Mesenchymal stem cell (in vitro differentiated cells and primary cell): ENCODE results near the gene CACNA2D3.

Experiments used
- DNase-seq: peaks from one replicate; pipeline ENCODE4 v3.0.0-alpha.2; 2013
- H2AFZ ChIP-seq: one replicate; pipeline ENCODE4 v1.6.1; 2013; ENCODE audit warnings: low read depth, mild to moderate bottlenecking, control low read depth, inconsistent platforms, low read length, moderate library complexity
- H2AK5ac ChIP-seq: 2 replicates; pipeline ENCODE4 v1.6.1; 2013; ENCODE audit warnings: low read length, moderate library complexity, mild to moderate bottlenecking, inconsistent platforms; ENCODE audit not compliant: severe bottlenecking
- H2BK120ac ChIP-seq: one replicate; pipeline ENCODE4 v1.6.1; 2013; ENCODE audit warnings: low read depth, mild to moderate bottlenecking, inconsistent platforms, low read length, moderate library complexity
- H2BK12ac ChIP-seq, 2 experiments: one replicate each; pipeline ENCODE4 v1.6.1; 2013; ENCODE audit warnings: inconsistent platforms in 2 of 2, low read length in 2 of 2, mild to moderate bottlenecking in 2 of 2, moderate library complexity in 2 of 2, control low read depth in 1 of 2
- H2BK15ac ChIP-seq: one replicate; pipeline ENCODE4 v1.6.1; 2013; ENCODE audit warnings: mild to moderate bottlenecking, low read depth, inconsistent platforms; ENCODE audit not compliant: poor library complexity, severe bottlenecking
- H2BK5ac ChIP-seq: 2 replicates; pipeline ENCODE4 v1.6.1; 2013; ENCODE audit warnings: low read depth, mild to moderate bottlenecking, low read length, control low read depth, inconsistent platforms; ENCODE audit not compliant: poor library complexity, severe bottlenecking
- H3K14ac ChIP-seq, 2 experiments: one replicate each; pipeline ENCODE4 v1.6.1; 2013; ENCODE audit warnings: inconsistent platforms in 2 of 2, low read length in 2 of 2, control low read depth in 1 of 2, mild to moderate bottlenecking in 1 of 2, moderate library complexity in 1 of 2
- H3K18ac ChIP-seq, 2 experiments: one replicate each; pipeline ENCODE4 v1.6.1; 2013; ENCODE audit warnings: inconsistent platforms in 2 of 2, low read length in 2 of 2, control low read depth in 1 of 2, low read depth in 1 of 2, mild to moderate bottlenecking in 1 of 2
- H3K23ac ChIP-seq, 2 experiments: one replicate each; pipeline ENCODE4 v1.6.1; 2013; ENCODE audit warnings: inconsistent platforms in 2 of 2, low read length in 2 of 2, mild to moderate bottlenecking in 2 of 2, moderate library complexity in 2 of 2, control low read depth in 1 of 2
- H3K27ac ChIP-seq: 2 replicates; pipeline ENCODE4 v1.5.1; 2013; ENCODE audit warnings: mild to moderate bottlenecking, moderate library complexity, low read length, control low read depth, inconsistent platforms; ENCODE audit not compliant: poor library complexity, severe bottlenecking
- H3K27me3 ChIP-seq, 2 experiments: 2 replicates each; pipeline versions ENCODE4 v1.6.1 to v1.7.0; 2013; ENCODE audit warnings: low read length in 2 of 2, mild to moderate bottlenecking in 2 of 2, moderate library complexity in 2 of 2, control low read depth in 1 of 2, inconsistent platforms in 1 of 2; ENCODE audit not compliant: control insufficient read depth in 1 of 2, insufficient read depth in 1 of 2
- H3K36me3 ChIP-seq, 2 experiments: 2 replicates each; pipeline versions ENCODE4 v1.6.1 to v1.7.0; 2013; ENCODE audit warnings: low read length in 2 of 2, control low read depth in 1 of 2, inconsistent platforms in 1 of 2, low read depth in 1 of 2, mild to moderate bottlenecking in 1 of 2; ENCODE audit not compliant: insufficient read depth in 2 of 2, control insufficient read depth in 1 of 2
- H3K4ac ChIP-seq, 2 experiments: one replicate each; pipeline ENCODE4 v1.6.1; 2013; ENCODE audit warnings: inconsistent platforms in 2 of 2, low read length in 2 of 2, mild to moderate bottlenecking in 2 of 2, moderate library complexity in 2 of 2, control low read depth in 1 of 2, low read depth in 1 of 2
- H3K4me1 ChIP-seq: 2 replicates; pipeline ENCODE4 v1.6.1; 2013; ENCODE audit warnings: low read depth, low read length, control low read depth; ENCODE audit not compliant: control insufficient read depth, insufficient read depth
- H3K4me2 ChIP-seq: 2 replicates; pipeline ENCODE4 v1.6.1; 2013; ENCODE audit warnings: low read length, mild to moderate bottlenecking, inconsistent platforms; ENCODE audit not compliant: poor library complexity, severe bottlenecking
- H3K4me3 ChIP-seq, 2 experiments: 2 replicates each; pipeline versions ENCODE4 v1.5.1 to v1.7.0; 2013; ENCODE audit warnings: low read length in 2 of 2, mild to moderate bottlenecking in 2 of 2, control low read depth in 1 of 2, low read depth in 1 of 2; ENCODE audit not compliant: insufficient read depth in 1 of 2
- H3K79me1 ChIP-seq: replicated peaks from 2 replicates; pipeline ENCODE4 v1.6.1; 2013; ENCODE audit warnings: mild to moderate bottlenecking, control low read depth, low read length, inconsistent platforms; ENCODE audit not compliant: poor library complexity, severe bottlenecking
- H3K9ac ChIP-seq: 2 replicates; pipeline ENCODE4 v1.7.0; 2013; ENCODE audit warnings: mild to moderate bottlenecking, low read length, moderate library complexity
- H3K9me3 ChIP-seq: 2 replicates; pipeline ENCODE4 v1.7.0; 2013; ENCODE audit warnings: mild to moderate bottlenecking, low read length; ENCODE audit not compliant: control insufficient read depth
- H4K8ac ChIP-seq: one replicate; pipeline ENCODE4 v1.6.1; 2013; ENCODE audit warnings: inconsistent platforms, mild to moderate bottlenecking, low read length, moderate library complexity
- H4K91ac ChIP-seq: one replicate; pipeline ENCODE4 v1.6.1; 2013; ENCODE audit warnings: mild to moderate bottlenecking, low read length, inconsistent platforms
- WGBS: methylation state at CpG from one replicate; pipeline ENCODE4 v1.1.7; 2013; ENCODE audit warnings: mixed read lengths; 5-methylcytosine and 5-hydroxymethylcytosine counted together

The CACNA2D3 gene

DNA sequence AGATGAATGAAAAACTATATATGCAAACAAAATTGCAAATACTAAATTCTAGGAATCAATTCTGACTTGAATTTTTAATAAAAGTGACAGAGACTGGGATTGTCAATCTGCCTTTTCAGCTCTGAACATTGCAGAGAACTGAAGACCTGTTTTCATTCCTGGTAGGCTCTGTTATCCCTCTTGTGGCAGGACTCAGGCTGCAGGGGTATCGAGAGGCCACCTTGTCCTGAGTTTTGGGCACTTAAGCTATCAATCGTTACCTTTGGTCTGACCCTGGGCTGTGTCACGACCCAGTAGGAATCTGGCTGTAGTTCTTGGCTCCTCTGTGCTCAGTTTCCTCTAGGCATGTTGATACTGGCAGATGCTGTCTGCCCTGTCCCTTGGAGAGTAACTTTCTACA, 238.0 kb downstream of the CACNA2D3 start:
- Histone ChIP-seq H3K36me3 (no peaks in the 10 kb centered on the region), H2BK12ac (no peak overlapping the region), H2AFZ (no peak overlapping the region), H4K91ac (no peak overlapping the region), H3K4me3 (no peak overlapping the region), H3K23ac (no peak overlapping the region), H3K79me1 (no peaks in the 10 kb centered on the region), H3K27me3 (no peaks in the 10 kb centered on the region), H3K4me1 (no peaks in the 10 kb centered on the region), H3K4me2 (no peak overlapping the region), H3K14ac (no peak overlapping the region), H3K18ac (no peak overlapping the region), H2BK15ac (no peak overlapping the region), H3K9ac (no peak overlapping the region), H3K4ac (no peak overlapping the region), H4K8ac (no peak overlapping the region), H3K27ac (no peak overlapping the region), H2AK5ac (no peak overlapping the region), H3K9me3 (no peaks in the 10 kb centered on the region), H2BK5ac (no peak overlapping the region), H2BK120ac (no peak overlapping the region)
- no peak for DNase-seq
- 77% methylated on average over 3 of the region's 3 CpGs for WGBS

DNA sequence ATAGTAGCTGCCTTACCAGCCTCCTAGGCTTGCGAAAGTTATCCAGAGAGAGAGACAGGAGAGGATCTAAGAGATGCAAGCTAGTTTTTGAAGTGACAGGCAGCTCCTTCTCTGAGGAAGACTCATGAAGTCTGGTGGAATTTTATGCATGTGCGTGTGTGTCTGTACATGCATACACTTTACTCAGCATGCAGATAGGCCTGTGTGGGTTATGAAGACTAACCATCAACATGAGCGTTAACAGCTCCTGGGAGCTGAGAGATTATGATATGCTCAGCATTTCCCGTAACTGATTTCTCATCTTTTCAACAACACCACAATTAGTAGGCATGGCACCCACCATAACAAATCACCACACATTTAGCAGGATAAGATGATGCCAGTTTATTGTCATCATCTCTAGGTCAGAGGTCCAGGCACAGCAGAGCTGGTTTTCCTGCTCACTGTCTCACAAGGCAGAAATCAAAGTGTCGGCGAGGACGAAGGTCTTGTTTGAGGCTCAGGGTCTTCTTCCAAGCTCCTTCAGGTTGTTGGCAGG, 239.5 kb downstream of the CACNA2D3 start:
- H2BK5ac ChIP-seq = no peak overlapping the region
- H3K18ac ChIP-seq = no peak overlapping the region
- H3K4me1 ChIP-seq = no peaks in the 10 kb centered on the region
- no peak overlapping the region for H3K4me2 ChIP-seq
- no peak overlapping the region for H4K91ac ChIP-seq
- H3K36me3 ChIP-seq = no peaks in the 10 kb centered on the region
- H2AK5ac ChIP-seq = no peak overlapping the region
- no peak overlapping the region for H3K4me3 ChIP-seq
- H4K8ac ChIP-seq = no peak overlapping the region
- no peak overlapping the region for H2BK12ac ChIP-seq
- no peak overlapping the region for H2BK120ac ChIP-seq
- H2AFZ ChIP-seq = no peak overlapping the region
- WGBS = 88% methylated on average over 7 of the region's 7 CpGs
- DNase-seq = no peak
- no peak overlapping the region for H2BK15ac ChIP-seq
- H3K4ac ChIP-seq = no peak overlapping the region
- no peak overlapping the region for H3K9ac ChIP-seq
- H3K9me3 ChIP-seq = no peaks in the 10 kb centered on the region
- H3K27ac ChIP-seq = no peak overlapping the region
- H3K79me1 ChIP-seq = no peaks in the 10 kb centered on the region
- no peak overlapping the region for H3K14ac ChIP-seq
- H3K27me3 ChIP-seq = no peaks in the 10 kb centered on the region
- no peak overlapping the region for H3K23ac ChIP-seq

DNA sequence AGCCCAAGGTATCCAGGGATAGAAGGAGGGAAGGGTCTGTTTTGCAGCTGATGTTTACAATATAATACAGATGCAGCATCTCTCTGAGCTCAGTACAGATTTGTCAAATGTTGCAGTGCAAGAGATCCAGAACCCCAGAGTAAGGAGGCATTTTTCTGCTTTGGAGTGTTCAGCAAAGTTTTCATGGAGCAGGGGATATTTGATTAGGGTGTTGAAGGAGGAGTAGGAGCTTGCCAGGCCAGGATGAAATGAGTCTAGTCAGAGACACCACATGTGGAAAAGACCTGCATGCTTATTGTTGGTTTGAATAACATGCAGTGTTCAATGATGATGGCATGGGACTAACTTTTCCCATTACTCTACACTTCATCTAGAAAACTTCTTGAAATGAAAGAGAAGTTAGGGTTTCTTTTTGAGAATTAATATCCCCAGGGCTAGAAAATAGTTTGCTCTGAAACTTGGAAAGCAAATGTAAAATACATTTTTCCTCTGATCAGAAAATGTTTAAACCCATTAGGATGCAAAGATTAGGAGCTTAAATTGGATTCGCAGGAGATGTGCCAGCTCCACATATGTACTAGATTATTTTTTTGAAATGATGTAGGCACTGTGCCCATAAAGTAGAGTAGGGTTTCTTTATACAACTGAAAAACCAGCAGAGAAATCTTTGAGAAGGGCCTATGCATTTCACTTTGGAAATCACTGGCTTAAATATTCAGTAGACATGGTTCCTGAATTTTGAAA, 243.8 kb downstream of the CACNA2D3 start:
- Histone ChIP-seq H3K36me3 (no peaks in the 10 kb centered on the region), H2AFZ (no peak overlapping the region), H3K18ac (no peak overlapping the region), H3K27me3 (no peaks in the 10 kb centered on the region), H2BK120ac (no peak overlapping the region), H3K23ac (no peak overlapping the region), H2BK5ac (no peak overlapping the region), H3K9ac (no peak overlapping the region), H3K4me3 (no peak overlapping the region), H2BK12ac (no peak overlapping the region), H3K4ac (no peak overlapping the region), H3K27ac (no peak overlapping the region), H3K4me2 (no peak overlapping the region), H4K8ac (no peak overlapping the region), H3K9me3 (no peaks in the 10 kb centered on the region), H2BK15ac (no peak overlapping the region), H3K79me1 (no peaks in the 10 kb centered on the region), H3K4me1 (no peaks in the 10 kb centered on the region), H4K91ac (no peak overlapping the region), H2AK5ac (no peak overlapping the region), H3K14ac (no peak overlapping the region)
- no peak for DNase-seq
- WGBS = 100% methylated on average over 1 of the region's 1 CpG

DNA sequence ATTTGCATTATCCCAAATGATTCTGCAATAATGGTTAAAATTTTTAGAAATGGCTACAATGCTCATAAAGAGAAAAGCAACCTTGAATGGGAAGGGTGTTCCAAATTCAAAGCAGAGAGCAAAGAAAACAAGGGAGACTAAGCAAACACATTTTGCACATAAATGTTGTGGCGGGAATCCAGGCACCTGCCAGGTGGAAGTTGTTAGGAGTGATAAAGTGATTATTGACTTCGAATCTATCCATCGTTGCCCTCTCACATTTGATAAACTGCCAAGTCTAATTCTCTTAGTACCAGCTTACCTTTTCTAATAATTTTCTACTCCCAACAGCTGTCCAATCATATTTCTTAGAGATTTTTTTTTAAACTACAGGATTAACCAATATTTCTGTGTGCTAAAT, 244.5 kb downstream of the CACNA2D3 start:
- 80% methylated on average over 2 of the region's 3 CpGs for WGBS

More for the DNA sequence above, 244.5 kb downstream of the CACNA2D3 start:
- Histone ChIP-seq H3K9ac (no peak overlapping the region), H3K4me3 (no peak overlapping the region), H3K27ac (no peak overlapping the region), H2AK5ac (no peak overlapping the region), H2BK5ac (no peak overlapping the region), H3K18ac (no peak overlapping the region), H3K27me3 (no peaks in the 10 kb centered on the region), H3K79me1 (no peaks in the 10 kb centered on the region), H4K8ac (no peak overlapping the region), H3K23ac (no peak overlapping the region), H3K4me1 (no peaks in the 10 kb centered on the region), H2BK120ac (no peak overlapping the region), H2BK15ac (no peak overlapping the region), H4K91ac (no peak overlapping the region), H3K36me3 (no peaks in the 10 kb centered on the region), H3K4me2 (no peak overlapping the region), H3K14ac (no peak overlapping the region), H2AFZ (no peak overlapping the region), H3K4ac (no peak overlapping the region), H2BK12ac (no peak overlapping the region), H3K9me3 (no peaks in the 10 kb centered on the region)
- no peak for DNase-seq
